GM23338 (cell line): Measurements from ENCODE around the gene SRSF4. TPM values are rescaled to one million over a fixed set of nuclear protein-coding genes. Genes with fewer than 3 reads are reported as not detected.
A peak's percentile ranks its signal among the peaks of the same experiment; 100 is the strongest.

Experiments used
- ATAC-seq: fragments of 200-7000 bp; cut with Tn5 transposase; 3 replicates; pipeline ENCODE4 v1.9.1; 2020
- DNase-seq: peaks from one replicate; pipeline ENCODE4 v3.0.0-alpha.2; 2015; ENCODE audit warnings: low spot score
- H2AFZ ChIP-seq: fragments of 200-600 bp; sonication (generic); 2 replicates; pipeline ENCODE4 v1.8.0; 2016; ENCODE audit warnings: antibody characterized with exemption, mild to moderate bottlenecking, moderate library complexity
- H3F3A ChIP-seq: fragments of 200-600 bp; sonication (generic); replicated peaks from 2 replicates; pipeline ENCODE4 v1.8.0; 2017; ENCODE audit warnings: antibody characterized with exemption, mixed run types, low read depth
- H3K27ac ChIP-seq: fragments of 200-600 bp; sonication (generic); 2 replicates; pipeline ENCODE4 v1.6.1; 2016; ENCODE audit warnings: low read depth
- H3K27me3 ChIP-seq: fragments of 200-600 bp; sonication (generic); 2 replicates; pipeline ENCODE4 v1.8.0; 2016; ENCODE audit warnings: mild to moderate bottlenecking, mixed run types, moderate library complexity; ENCODE audit not compliant: insufficient read depth
- H3K36me3 ChIP-seq: fragments of 200-600 bp; sonication (generic); 2 replicates; pipeline ENCODE4 v1.8.0; 2016; ENCODE audit warnings: mild to moderate bottlenecking; ENCODE audit not compliant: insufficient read depth
- H3K4me1 ChIP-seq: fragments of 200-600 bp; sonication (generic); 2 replicates; pipeline ENCODE4 v1.8.0; 2016; ENCODE audit warnings: mild to moderate bottlenecking, moderate library complexity; ENCODE audit not compliant: insufficient read depth
- H3K4me2 ChIP-seq: fragments of 200-600 bp; sonication (generic); 2 replicates; pipeline ENCODE4 v1.7.1; 2017; ENCODE audit warnings: mixed run types
- H3K4me3 ChIP-seq: fragments of 200-600 bp; sonication (generic); 2 replicates; pipeline ENCODE4 v1.6.1; 2016; ENCODE audit warnings: mixed run types
- H3K79me2 ChIP-seq: fragments of 200-600 bp; sonication (generic); replicated peaks from 2 replicates; pipeline ENCODE4 v1.8.0; 2017; ENCODE audit warnings: mild to moderate bottlenecking; ENCODE audit not compliant: insufficient read depth
- H3K9me2 ChIP-seq: fragments of 200-600 bp; sonication (generic); 2 replicates; pipeline ENCODE4 v1.8.0; 2017; ENCODE audit not compliant: insufficient read depth
- H4K20me1 ChIP-seq: fragments of 200-600 bp; sonication (generic); replicated peaks from 2 replicates; pipeline ENCODE4 v1.8.0; 2017; ENCODE audit warnings: mild to moderate bottlenecking; ENCODE audit not compliant: insufficient read depth
- H3K27ac Mint-ChIP-seq: 2 replicates; pipeline ENCODE4 v1.8.0; 2020; ENCODE audit warnings: inconsistent platforms, mild to moderate bottlenecking, moderate library complexity, mixed read lengths
- H3K27me3 Mint-ChIP-seq: 3 replicates; pipeline ENCODE4 v1.8.0; 2022; ENCODE audit warnings: low read depth, mild to moderate bottlenecking, moderate library complexity, mixed read lengths, inconsistent platforms; ENCODE audit not compliant: insufficient read depth, poor library complexity
- H3K36me3 Mint-ChIP-seq: 3 replicates; pipeline ENCODE4 v1.8.0; 2021; ENCODE audit warnings: low read depth, mild to moderate bottlenecking, inconsistent platforms, moderate library complexity, mixed read lengths
- H3K4me1 Mint-ChIP-seq: 3 replicates; pipeline ENCODE4 v1.8.0; 2020; ENCODE audit warnings: mild to moderate bottlenecking, inconsistent platforms, mixed read lengths
- H3K4me3 Mint-ChIP-seq: 3 replicates; pipeline ENCODE4 v1.8.0; 2021; ENCODE audit warnings: moderate library complexity, mild to moderate bottlenecking, inconsistent platforms, mixed read lengths
- H3K9me3 Mint-ChIP-seq: 3 replicates; pipeline ENCODE4 v1.8.0; 2020; ENCODE audit warnings: moderate library complexity, mild to moderate bottlenecking, inconsistent platforms, mixed read lengths
- CREB1 ChIP-seq: fragments of 250-450 bp; sonication (Bioruptor Pico); IDR thresholded peaks from 2 replicates; pipeline ENCODE4 v1.5.0; 2020; ENCODE audit warnings: low read depth, mild to moderate bottlenecking, moderate library complexity
- CTCF ChIP-seq, 2 experiments: fragments of 200-600 bp in 1 of 2; sonication (generic) in 1 of 2; conservative IDR thresholded peaks; 2 replicates each; pipeline versions ENCODE4 v1.5.1 to v1.6.1; 2016 to 2017; ENCODE audit warnings: antibody characterized with exemption in 2 of 2, low read depth in 2 of 2, mild to moderate bottlenecking in 2 of 2, moderate library complexity in 1 of 2
- EZH2 ChIP-seq: fragments of 200-600 bp; sonication (generic); IDR thresholded peaks from one replicate; pipeline ENCODE4 v1.8.0; 2017; ENCODE audit warnings: antibody characterized with exemption, mild to moderate bottlenecking, low read depth; ENCODE audit not compliant: unreplicated experiment
- EZH2phosphoT487 ChIP-seq: fragments of 200-600 bp; sonication (generic); IDR thresholded peaks from one replicate; pipeline ENCODE4 v1.8.1; 2018; ENCODE audit warnings: antibody characterized with exemption; ENCODE audit not compliant: unreplicated experiment
- JUNB ChIP-seq: IDR thresholded peaks from one replicate; pipeline ENCODE4 v1.6.1; 2016; ENCODE audit warnings: antibody characterized with exemption; ENCODE audit not compliant: unreplicated experiment
- NANOG ChIP-seq: IDR thresholded peaks from 2 replicates; pipeline ENCODE4 v1.6.1; 2016; ENCODE audit warnings: antibody characterized with exemption, borderline replicate concordance
- POLR2AphosphoS5 ChIP-seq: IDR thresholded peaks from 2 replicates; pipeline ENCODE4 v1.6.1; 2016; ENCODE audit warnings: antibody characterized with exemption, low read depth
- REST ChIP-seq: IDR thresholded peaks from one replicate; pipeline ENCODE4 v1.6.1; 2018; ENCODE audit warnings: antibody characterized with exemption; ENCODE audit not compliant: unreplicated experiment
- STAT1 ChIP-seq: IDR thresholded peaks from one replicate; pipeline ENCODE4 v1.6.1; 2016; ENCODE audit warnings: antibody characterized with exemption; ENCODE audit not compliant: unreplicated experiment
- ZNF114 ChIP-seq: fragments of 250-450 bp; sonication (Bioruptor Pico); IDR thresholded peaks from 2 replicates; pipeline ENCODE4 v1.5.0; 2020; ENCODE audit warnings: mild to moderate bottlenecking, moderate library complexity
- ZNF331 ChIP-seq: fragments of 250-450 bp; sonication (Bioruptor Pico); IDR thresholded peaks from 2 replicates; pipeline ENCODE4 v1.5.0; 2020; ENCODE audit warnings: low read depth, mild to moderate bottlenecking, moderate library complexity
- polyA plus RNA-seq: library from polyadenylated mRNA; unstranded; fragments of >200 nt; fragmentation: Nextera tagmentation; extraction: Ambion mirVana; gene quantifications from 2 replicates; pipeline ENCODE4 v1.2.1, GENCODE V29; 2016
- total RNA-seq: library from RNA; depleted of rRNA; stranded (reverse); fragments of >200 nt; shearing (Covaris generic); gene quantifications from 2 replicates; pipeline ENCODE4 v1.2.3, GENCODE V29; 2014
- TF ChIP-seq, protein P1 (sequence below): IDR thresholded peaks from 2 replicates; pipeline ENCODE4 v1.6.1; 2016; ENCODE audit warnings: antibody characterized with exemption
- TF ChIP-seq, protein P2 (sequence below): fragments of 250-450 bp; sonication (Bioruptor Pico); IDR thresholded peaks from 2 replicates; pipeline ENCODE4 v1.5.0; 2020; ENCODE audit warnings: mild to moderate bottlenecking, moderate library complexity

The SRSF4 gene
- total and polyA plus RNA-seq, 2 experiments from 2014 or later, result 58.4 to 98.3 TPM

GRCh38 chr1:29177022-29177705 lies 4.5 kb downstream of the SRSF4 start:
- ATAC-seq (no peak), DNase-seq (no peak)
- Histone ChIP-seq H3K9me2 (no peaks in the 10 kb centered on the region), H3K27ac (peak overlapping the region; percentile 81), H4K20me1 (peaks cover 43% of the 10 kb centered on the region), H2AFZ (no peak overlapping the region), H3K79me2 (peaks cover 92% of the 10 kb centered on the region), H3F3A (0 out of 2 replicates have a peak, but pooled peaks cover 4% of the 10 kb centered on the region), H3K4me1 (peaks cover 29% of the 10 kb centered on the region), H3K4me2 (no peak overlapping the region), H3K27me3 (no peaks in the 10 kb centered on the region), H3K4me3 (no peak overlapping the region), H3K36me3 (peaks cover 6% of the 10 kb centered on the region; the same call in 1 of the 2 replicates)
- H3K4me3 Mint-ChIP-seq, result no peak overlapping the region
- H3K4me1 Mint-ChIP-seq, result peaks cover 36% of the 10 kb centered on the region
- no peak for TF ChIP-seq STAT1
- no peak for TF ChIP-seq EZH2
- TF ChIP-seq ZNF331 (CRISPR knock-in tag), result no peak
- no peak for TF ChIP-seq JUNB
- no peak for TF ChIP-seq CTCF (conservative IDR thresholded peaks at IDR 0.05; ENCODE audit: low read depth in 2 of 2)
- no peak for TF ChIP-seq REST
- no peak for TF ChIP-seq CREB1 (CRISPR knock-in tag)
- no peak for TF ChIP-seq POLR2AphosphoS5
- no peak for TF ChIP-seq EZH2phosphoT487
- TF ChIP-seq ZNF114 (CRISPR knock-in tag), result no peak
- TF ChIP-seq NANOG, result no peak
- TF ChIP-seq, protein P1, sequence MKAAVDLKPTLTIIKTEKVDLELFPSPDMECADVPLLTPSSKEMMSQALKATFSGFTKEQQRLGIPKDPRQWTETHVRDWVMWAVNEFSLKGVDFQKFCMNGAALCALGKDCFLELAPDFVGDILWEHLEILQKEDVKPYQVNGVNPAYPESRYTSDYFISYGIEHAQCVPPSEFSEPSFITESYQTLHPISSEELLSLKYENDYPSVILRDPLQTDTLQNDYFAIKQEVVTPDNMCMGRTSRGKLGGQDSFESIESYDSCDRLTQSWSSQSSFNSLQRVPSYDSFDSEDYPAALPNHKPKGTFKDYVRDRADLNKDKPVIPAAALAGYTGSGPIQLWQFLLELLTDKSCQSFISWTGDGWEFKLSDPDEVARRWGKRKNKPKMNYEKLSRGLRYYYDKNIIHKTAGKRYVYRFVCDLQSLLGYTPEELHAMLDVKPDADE, result no peak
- TF ChIP-seq, protein P2, sequence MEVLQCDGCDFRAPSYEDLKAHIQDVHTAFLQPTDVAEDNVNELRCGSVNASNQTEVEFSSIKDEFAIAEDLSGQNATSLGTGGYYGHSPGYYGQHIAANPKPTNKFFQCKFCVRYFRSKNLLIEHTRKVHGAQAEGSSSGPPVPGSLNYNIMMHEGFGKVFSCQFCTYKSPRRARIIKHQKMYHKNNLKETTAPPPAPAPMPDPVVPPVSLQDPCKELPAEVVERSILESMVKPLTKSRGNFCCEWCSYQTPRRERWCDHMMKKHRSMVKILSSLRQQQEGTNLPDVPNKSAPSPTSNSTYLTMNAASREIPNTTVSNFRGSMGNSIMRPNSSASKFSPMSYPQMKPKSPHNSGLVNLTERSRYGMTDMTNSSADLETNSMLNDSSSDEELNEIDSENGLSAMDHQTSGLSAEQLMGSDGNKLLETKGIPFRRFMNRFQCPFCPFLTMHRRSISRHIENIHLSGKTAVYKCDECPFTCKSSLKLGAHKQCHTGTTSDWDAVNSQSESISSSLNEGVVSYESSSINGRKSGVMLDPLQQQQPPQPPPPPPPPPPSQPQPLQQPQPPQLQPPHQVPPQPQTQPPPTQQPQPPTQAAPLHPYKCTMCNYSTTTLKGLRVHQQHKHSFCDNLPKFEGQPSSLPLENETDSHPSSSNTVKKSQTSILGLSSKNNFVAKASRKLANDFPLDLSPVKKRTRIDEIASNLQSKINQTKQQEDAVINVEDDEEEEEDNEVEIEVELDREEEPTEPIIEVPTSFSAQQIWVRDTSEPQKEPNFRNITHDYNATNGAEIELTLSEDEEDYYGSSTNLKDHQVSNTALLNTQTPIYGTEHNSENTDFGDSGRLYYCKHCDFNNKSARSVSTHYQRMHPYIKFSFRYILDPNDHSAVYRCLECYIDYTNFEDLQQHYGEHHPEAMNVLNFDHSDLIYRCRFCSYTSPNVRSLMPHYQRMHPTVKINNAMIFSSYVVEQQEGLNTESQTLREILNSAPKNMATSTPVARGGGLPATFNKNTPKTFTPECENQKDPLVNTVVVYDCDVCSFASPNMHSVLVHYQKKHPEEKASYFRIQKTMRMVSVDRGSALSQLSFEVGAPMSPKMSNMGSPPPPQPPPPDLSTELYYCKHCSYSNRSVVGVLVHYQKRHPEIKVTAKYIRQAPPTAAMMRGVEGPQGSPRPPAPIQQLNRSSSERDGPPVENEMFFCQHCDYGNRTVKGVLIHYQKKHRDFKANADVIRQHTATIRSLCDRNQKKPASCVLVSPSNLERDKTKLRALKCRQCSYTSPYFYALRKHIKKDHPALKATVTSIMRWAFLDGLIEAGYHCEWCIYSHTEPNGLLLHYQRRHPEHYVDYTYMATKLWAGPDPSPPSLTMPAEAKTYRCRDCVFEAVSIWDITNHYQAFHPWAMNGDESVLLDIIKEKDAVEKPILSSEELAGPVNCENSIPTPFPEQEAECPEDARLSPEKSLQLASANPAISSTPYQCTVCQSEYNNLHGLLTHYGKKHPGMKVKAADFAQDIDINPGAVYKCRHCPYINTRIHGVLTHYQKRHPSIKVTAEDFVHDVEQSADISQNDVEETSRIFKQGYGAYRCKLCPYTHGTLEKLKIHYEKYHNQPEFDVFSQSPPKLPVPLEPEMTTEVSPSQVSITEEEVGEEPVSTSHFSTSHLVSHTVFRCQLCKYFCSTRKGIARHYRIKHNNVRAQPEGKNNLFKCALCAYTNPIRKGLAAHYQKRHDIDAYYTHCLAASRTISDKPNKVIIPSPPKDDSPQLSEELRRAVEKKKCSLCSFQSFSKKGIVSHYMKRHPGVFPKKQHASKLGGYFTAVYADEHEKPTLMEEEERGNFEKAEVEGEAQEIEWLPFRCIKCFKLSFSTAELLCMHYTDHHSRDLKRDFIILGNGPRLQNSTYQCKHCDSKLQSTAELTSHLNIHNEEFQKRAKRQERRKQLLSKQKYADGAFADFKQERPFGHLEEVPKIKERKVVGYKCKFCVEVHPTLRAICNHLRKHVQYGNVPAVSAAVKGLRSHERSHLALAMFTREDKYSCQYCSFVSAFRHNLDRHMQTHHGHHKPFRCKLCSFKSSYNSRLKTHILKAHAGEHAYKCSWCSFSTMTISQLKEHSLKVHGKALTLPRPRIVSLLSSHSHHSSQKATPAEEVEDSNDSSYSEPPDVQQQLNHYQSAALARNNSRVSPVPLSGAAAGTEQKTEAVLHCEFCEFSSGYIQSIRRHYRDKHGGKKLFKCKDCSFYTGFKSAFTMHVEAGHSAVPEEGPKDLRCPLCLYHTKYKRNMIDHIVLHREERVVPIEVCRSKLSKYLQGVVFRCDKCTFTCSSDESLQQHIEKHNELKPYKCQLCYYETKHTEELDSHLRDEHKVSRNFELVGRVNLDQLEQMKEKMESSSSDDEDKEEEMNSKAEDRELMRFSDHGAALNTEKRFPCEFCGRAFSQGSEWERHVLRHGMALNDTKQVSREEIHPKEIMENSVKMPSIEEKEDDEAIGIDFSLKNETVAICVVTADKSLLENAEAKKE (CRISPR knock-in tag), result no peak
- H3K27me3 Mint-ChIP-seq, result peaks cover 7% of the 10 kb centered on the region
- H3K27ac Mint-ChIP-seq, result no peak overlapping the region
- no peaks in the 10 kb centered on the region for H3K9me3 Mint-ChIP-seq
- H3K36me3 Mint-ChIP-seq, result peaks cover 62% of the 10 kb centered on the region
